Ovary (tissue), 9 donors: Measurements from ENCODE around the gene FAM219A. TPM values are rescaled to one million over a fixed set of nuclear protein-coding genes. Genes with fewer than 3 reads are reported as not detected.
A peak's percentile ranks its signal among the peaks of the same experiment; 100 is the strongest.

Experiments used
- DNase-seq, 5 donors: peaks; one replicate each; pipeline ENCODE4 v3.0.0-alpha.2; 2019 to 2020
- H3K27ac ChIP-seq, 2 donors: fragments of 200-600 bp; one replicate each; pipeline versions ENCODE4 v1.5.1 to v1.8.0; 2019 to 2022
- H3K27me3 ChIP-seq: fragments of 200-600 bp; one replicate; pipeline ENCODE4 v1.8.0; 2022
- H3K36me3 ChIP-seq: fragments of 200-600 bp; sonication (generic); one replicate; pipeline ENCODE4 v1.5.1; 2019
- H3K4me1 ChIP-seq: one replicate; pipeline ENCODE4 v1.8.1; 2013; ENCODE audit warnings: mild to moderate bottlenecking, moderate library complexity; ENCODE audit not compliant: insufficient read depth
- H3K4me3 ChIP-seq: fragments of 200-600 bp; sonication (generic); one replicate; pipeline ENCODE4 v1.5.1; 2017
- H3K9me3 ChIP-seq, 2 donors: fragments of 200-600 bp in 1 of 2; sonication (generic) in 1 of 2; one replicate each; pipeline versions ENCODE4 v1.5.1 to v1.8.1; 2013 to 2019; ENCODE audit warnings: mild to moderate bottlenecking in 1 of 2, moderate library complexity in 1 of 2
- EP300 ChIP-seq: sonication (generic); formaldehyde crosslinking; IDR thresholded peaks from one replicate; pipeline ENCODE4 v1.6.1; 2017; ENCODE audit warnings: antibody characterized with exemption
- POLR2A ChIP-seq: fragments of 450-650 bp; IDR thresholded peaks from one replicate; pipeline ENCODE4 v1.6.1; 2017; ENCODE audit warnings: antibody characterized with exemption, mild to moderate bottlenecking, moderate library complexity
- whole genome bisulfite sequencing, 3 donors: extraction: QIAGEN DNeasy Blood & Tissue Kit in 1 of 3; methylation state at CpG; one replicate each; pipeline versions ENCODE4 v1.1.5 to v1.1.7; 2013 to 2017; 5-methylcytosine and 5-hydroxymethylcytosine counted together
- intact Hi-C, 4 donors: fragments of 100-400 bp; cut with DNase I; formaldehyde crosslinking; loops; one replicate each; pipeline versions ENCODE4 v1.11.0 to v1.15.1; 2022 to 2023
- polyA plus RNA-seq, 2 donors: library from polyadenylated mRNA; stranded (reverse); fragments of 200-250 nt in 1 of 2; fragments of 350-450 nt in 1 of 2; fragmentation: Illumina TruSeq in 1 of 2; extraction: RNeasy Lipid Tissue Mini Kit (QIAGEN cat#74804) in 1 of 2; gene quantifications; one replicate each; pipeline ENCODE4 v1.2.3, GENCODE V29; 2013 to 2014
- total RNA-seq, 7 donors: library from RNA; depleted of rRNA in 2 of 7; stranded (reverse); fragments of >200 nt in 2 of 7; fragmentation: NEBNext Ultra II Directional in 3 of 7; extraction: Animal tissue kit (Norgen Biotek cat#: 25700) in 3 of 7; gene quantifications; one replicate each; pipeline versions ENCODE4 v1.1.0 to v1.2.4, GENCODE V29; 2016 to 2023
- TF ChIP-seq, protein P1 (sequence below), 3 donors: fragments of 450-650 bp in 2 of 3; fragments of 200-600 bp in 1 of 3; IDR thresholded peaks; one replicate each; pipeline versions ENCODE4 v1.5.1 to v1.8.0; 2016 to 2022; ENCODE audit warnings: antibody characterized with exemption in 3 of 3, mild to moderate bottlenecking in 1 of 3
- donor health status: DM: no; HTN: no; CAD: no; lungs with moderate emphysema.
- donor health status: DM: no; HTN: no; CAD: no.
- donor health status: Bipolar disorder and iron deficiency.
- donor health status: DM: yes; HTN: yes; CAD: no.
- donor health status: DM: no; HTN: no; CAD: no.
- donor health status: DM: yes; HTN: yes; CAD: no.

FAM219A gene
- total and polyA plus RNA-seq, 9 donors = 5.2 to 24.7 (median 15.2) TPM

DNA sequence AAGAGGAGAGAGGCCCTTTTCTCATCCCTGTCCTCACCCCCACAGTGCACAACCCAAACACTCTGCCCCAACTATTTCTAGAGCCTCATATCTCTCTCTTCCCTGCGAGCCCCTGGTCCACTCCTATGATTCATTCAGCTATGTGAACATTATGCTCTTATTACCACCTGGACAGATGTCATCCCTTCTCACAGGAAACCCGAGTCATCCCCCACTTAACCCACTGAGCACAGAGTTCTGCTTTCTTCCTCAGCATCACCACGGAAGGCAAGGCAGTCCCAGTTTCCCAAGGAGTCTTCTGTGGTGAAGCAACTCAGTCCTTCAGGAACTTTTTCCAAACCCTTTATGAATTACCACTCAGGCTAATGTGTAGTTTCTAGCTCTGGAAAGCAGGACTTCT is 1.6 kb upstream of the FAM219A start:
- 41 to 64% (median 50%) methylated on average over 3 of the region's 3 CpGs for WGBS, 3 donors
- TF ChIP-seq EP300 (no peak), POLR2A (no peak)
- TF ChIP-seq, protein P1, sequence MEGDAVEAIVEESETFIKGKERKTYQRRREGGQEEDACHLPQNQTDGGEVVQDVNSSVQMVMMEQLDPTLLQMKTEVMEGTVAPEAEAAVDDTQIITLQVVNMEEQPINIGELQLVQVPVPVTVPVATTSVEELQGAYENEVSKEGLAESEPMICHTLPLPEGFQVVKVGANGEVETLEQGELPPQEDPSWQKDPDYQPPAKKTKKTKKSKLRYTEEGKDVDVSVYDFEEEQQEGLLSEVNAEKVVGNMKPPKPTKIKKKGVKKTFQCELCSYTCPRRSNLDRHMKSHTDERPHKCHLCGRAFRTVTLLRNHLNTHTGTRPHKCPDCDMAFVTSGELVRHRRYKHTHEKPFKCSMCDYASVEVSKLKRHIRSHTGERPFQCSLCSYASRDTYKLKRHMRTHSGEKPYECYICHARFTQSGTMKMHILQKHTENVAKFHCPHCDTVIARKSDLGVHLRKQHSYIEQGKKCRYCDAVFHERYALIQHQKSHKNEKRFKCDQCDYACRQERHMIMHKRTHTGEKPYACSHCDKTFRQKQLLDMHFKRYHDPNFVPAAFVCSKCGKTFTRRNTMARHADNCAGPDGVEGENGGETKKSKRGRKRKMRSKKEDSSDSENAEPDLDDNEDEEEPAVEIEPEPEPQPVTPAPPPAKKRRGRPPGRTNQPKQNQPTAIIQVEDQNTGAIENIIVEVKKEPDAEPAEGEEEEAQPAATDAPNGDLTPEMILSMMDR (IDR thresholded peaks at IDR 0.05) = no peak
- no peak for DNase-seq
- no peak overlapping the region for H3K27ac ChIP-seq
- H3K36me3 ChIP-seq = no peaks in the 10 kb centered on the region
- no peaks in the 10 kb centered on the region for H3K27me3 ChIP-seq
- no peaks in the 10 kb centered on the region for H3K9me3 ChIP-seq
- peaks cover 5% of the 10 kb centered on the region for H3K4me1 ChIP-seq
- intact Hi-C loops = no loop called here
- no peak overlapping the region for H3K4me3 ChIP-seq

DNA sequence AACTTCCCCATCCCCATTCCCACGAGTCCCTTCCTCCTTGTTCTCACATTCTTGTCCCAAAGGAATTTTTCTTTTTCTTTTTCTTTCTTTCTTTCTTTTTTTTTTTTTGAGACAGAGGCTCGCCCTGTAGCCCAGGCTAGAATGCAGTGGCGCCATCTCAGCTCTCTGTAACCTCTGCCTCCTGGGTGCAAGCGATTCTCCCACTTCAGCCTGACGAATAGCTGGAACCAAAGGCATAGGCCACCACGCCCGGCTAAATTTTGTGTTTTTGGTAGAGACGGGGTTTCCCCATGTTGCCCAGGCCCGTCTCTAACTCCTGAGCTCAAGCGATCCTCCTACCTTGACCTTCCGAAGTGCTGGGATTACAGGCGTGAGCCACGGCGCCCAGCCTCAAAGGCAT is 986 bp upstream of the FAM219A start:
- TF ChIP-seq EP300 (no peak), POLR2A (no peak)
- TF ChIP-seq, protein P1 (IDR thresholded peaks at IDR 0.05) = no peak
- peaks cover 5% of the 10 kb centered on the region for H3K4me1 ChIP-seq
- 75 to 81% (median 76%) methylated on average over 14 of the region's 14 CpGs for WGBS, 3 donors
- DNase-seq = peak in 1 of 5 donors; percentile 17
- no peaks in the 10 kb centered on the region for H3K36me3 ChIP-seq
- no peaks in the 10 kb centered on the region for H3K9me3 ChIP-seq
- H3K4me3 ChIP-seq = no peak overlapping the region
- H3K27ac ChIP-seq = no peak overlapping the region
- no peaks in the 10 kb centered on the region for H3K27me3 ChIP-seq
- intact Hi-C loops = no loop called here

DNA sequence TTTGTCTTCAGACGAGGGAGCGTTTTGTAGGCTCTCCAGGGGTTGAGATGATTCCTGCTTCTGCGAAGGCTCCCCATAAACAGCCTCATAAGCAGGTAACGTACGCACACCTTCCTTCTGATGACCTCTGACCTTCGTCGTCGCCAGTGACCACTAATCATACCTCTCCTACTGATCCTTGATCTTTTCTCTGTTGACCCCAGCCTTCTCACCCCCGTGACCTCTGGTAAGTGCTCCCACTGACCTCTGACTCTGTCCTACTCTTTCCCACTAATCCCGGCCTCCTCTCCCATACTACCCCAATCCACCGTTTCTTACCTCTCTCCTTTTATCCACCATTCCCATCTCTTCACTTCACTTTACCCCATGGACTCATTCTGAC is 580 bp upstream of the FAM219A start:
- H3K9me3 ChIP-seq = no peaks in the 10 kb centered on the region
- WGBS, 3 donors = 8 to 10% (median 9%) methylated on average over 11 of the region's 11 CpGs
- TF ChIP-seq EP300 (no peak), POLR2A (no peak)
- TF ChIP-seq, protein P1 (IDR thresholded peaks at IDR 0.05) = no peak
- H3K4me3 ChIP-seq = peak overlapping the region; percentile 22
- intact Hi-C loops = no loop called here
- no peaks in the 10 kb centered on the region for H3K27me3 ChIP-seq
- H3K27ac ChIP-seq = no peak overlapping the region
- H3K36me3 ChIP-seq = no peaks in the 10 kb centered on the region
- DNase-seq = peak in 2 of 5 donors; percentile 36 to 60
- H3K4me1 ChIP-seq = peaks cover 5% of the 10 kb centered on the region

DNA sequence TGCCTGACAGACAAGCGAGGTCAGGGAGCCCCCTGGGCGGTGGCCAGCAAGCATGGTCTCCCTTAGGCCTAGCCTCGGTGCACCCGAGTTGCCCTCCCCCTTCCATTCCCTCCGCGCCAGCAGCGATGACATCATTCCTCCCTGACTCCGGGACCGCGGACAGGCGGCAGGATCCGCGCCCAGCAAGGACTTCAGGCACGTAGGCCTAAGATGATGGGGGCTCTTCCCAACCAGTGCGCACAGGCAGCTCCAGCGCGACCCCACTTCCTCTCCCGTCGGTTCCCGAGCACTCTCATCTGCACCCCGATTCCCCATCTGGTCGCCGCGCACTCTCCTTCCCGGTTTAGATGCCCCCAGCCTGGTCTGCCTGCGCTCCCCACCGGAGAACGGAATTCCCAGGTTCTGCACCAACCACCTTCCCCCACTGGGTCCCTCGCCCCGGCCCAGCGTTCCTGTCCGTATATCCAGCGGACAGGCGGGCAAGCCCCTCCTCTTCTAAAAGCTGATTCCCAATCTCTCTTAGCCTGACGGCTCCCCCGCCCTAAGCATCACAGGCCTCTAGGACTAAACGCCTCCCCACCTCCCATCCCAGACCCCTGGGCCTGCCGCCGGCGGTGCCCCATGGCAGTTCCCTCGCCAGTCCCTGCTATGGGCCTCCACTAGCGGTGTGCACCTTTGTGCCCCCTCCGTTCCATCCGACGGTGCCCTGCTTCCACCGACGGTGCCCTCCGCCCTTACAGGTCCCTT is 931 bp downstream of the FAM219A start:
- H3K4me3 ChIP-seq = peak overlapping the region; percentile 80
- peak; percentile 69 to 80 (median 79) for DNase-seq
- TF ChIP-seq EP300 (no peak), POLR2A (no peak)
- TF ChIP-seq, protein P1 (IDR thresholded peaks at IDR 0.05) = no peak
- 1 to 5% (median 2%) methylated on average over 47 to 48 of the region's 48 CpGs for WGBS, 3 donors
- intact Hi-C loops = no loop called here
- H3K36me3 ChIP-seq = no peaks in the 10 kb centered on the region
- peaks cover 5% of the 10 kb centered on the region for H3K4me1 ChIP-seq
- no peaks in the 10 kb centered on the region for H3K9me3 ChIP-seq
- H3K27ac ChIP-seq = peak overlapping the region; percentile 16 to 48
- no peaks in the 10 kb centered on the region for H3K27me3 ChIP-seq
